ENCODE data around the gene FASTK.

- TF ChIP-seq CTCF (IDR thresholded peaks at IDR 0.05), result no peak
- TF ChIP-seq POLR2A (IDR thresholded peaks at IDR 0.05), result no peak
Observed at GRCh38 chr7:151064454-151064853, 16.2 kb downstream of the FASTK start.

Measured in testis (tissue), 2 donors.